ACC112 (cell line): ENCODE data around the gene DNAJC5.
"Not testable (repeated sequence)": the region's sequence is repeated elsewhere in the genome, so short reads cannot be mapped to it uniquely, and the experiment has no call there.

Experiments used
- H2AFZ ChIP-seq: fragments of 200-600 bp; sonication (generic); one replicate; pipeline ENCODE4 v1.6.0; 2017; ENCODE audit warnings: antibody characterized with exemption, low read length; ENCODE audit not compliant: unreplicated experiment
- H3K27ac ChIP-seq: fragments of 200-600 bp; sonication (generic); 2 replicates; pipeline ENCODE4 v1.5.1; 2014; ENCODE audit warnings: low read depth, mild to moderate bottlenecking, antibody characterized with exemption, low read length, moderate library complexity
- H3K27me3 ChIP-seq: fragments of 200-600 bp; sonication (generic); 2 replicates; pipeline ENCODE4 v1.6.1; 2014; ENCODE audit warnings: mild to moderate bottlenecking, antibody characterized with exemption, low read length, moderate library complexity, mixed read lengths; ENCODE audit not compliant: insufficient read depth
- H3K36me3 ChIP-seq: fragments of 200-600 bp; sonication (generic); 2 replicates; pipeline ENCODE4 v1.6.1; 2016; ENCODE audit warnings: mild to moderate bottlenecking, antibody characterized with exemption, low read length, moderate library complexity, mixed read lengths; ENCODE audit not compliant: insufficient read depth
- H3K4me1 ChIP-seq: fragments of 200-600 bp; sonication (generic); one replicate; pipeline ENCODE4 v1.6.1; 2016; ENCODE audit warnings: low read length, mixed read lengths; ENCODE audit not compliant: insufficient read depth, unreplicated experiment, control insufficient read depth
- H3K4me3 ChIP-seq: fragments of 200-600 bp; sonication (generic); 2 replicates; pipeline ENCODE4 v1.5.1; 2014; ENCODE audit warnings: mild to moderate bottlenecking, low read depth, low read length
- H3K79me2 ChIP-seq: fragments of 200-600 bp; sonication (generic); one replicate; pipeline ENCODE4 v1.6.0; 2016; ENCODE audit warnings: low read length; ENCODE audit not compliant: control insufficient read depth, unreplicated experiment, insufficient read depth

Gene DNAJC5

GRCh38 chr20:63916371-63916939 is 21.5 kb downstream of the DNAJC5 start:
- H3K27ac ChIP-seq, H3K27me3 ChIP-seq, H3K36me3 ChIP-seq, H3K4me1 ChIP-seq, H3K4me3 ChIP-seq, H2AFZ ChIP-seq: not testable (repeated sequence)
- peaks cover 73% of the 10 kb centered on the region for H3K79me2 ChIP-seq

- no peak overlapping the region for H3K4me3 ChIP-seq
- peaks cover 65% of the 10 kb centered on the region for H3K79me2 ChIP-seq
- no peaks in the 10 kb centered on the region for H3K27me3 ChIP-seq
- H3K4me1 ChIP-seq = no peaks in the 10 kb centered on the region
- H3K27ac ChIP-seq = no peak overlapping the region
- H2AFZ ChIP-seq = no peak overlapping the region
- peaks cover 5% of the 10 kb centered on the region; the same call in 1 of the 2 replicates for H3K36me3 ChIP-seq
Observed at GRCh38 chr20:63917811-63918210, 22.9 kb downstream of the DNAJC5 start.

GRCh38 chr20:63919130-63919529 is 24.2 kb downstream of the DNAJC5 start:
- Histone ChIP-seq H3K27me3 (no peaks in the 10 kb centered on the region), H3K4me1 (no peaks in the 10 kb centered on the region), H3K27ac (no peak overlapping the region), H3K79me2 (peaks cover 65% of the 10 kb centered on the region), H3K36me3 (peaks cover 5% of the 10 kb centered on the region; the same call in 1 of the 2 replicates), H3K4me3 (no peak overlapping the region), H2AFZ (no peak overlapping the region)

- Histone ChIP-seq H3K36me3 (peaks cover 5% of the 10 kb centered on the region; the same call in 1 of the 2 replicates), H3K4me1 (no peaks in the 10 kb centered on the region), H3K27ac (no peak overlapping the region), H2AFZ (no peak overlapping the region), H3K79me2 (peaks cover 65% of the 10 kb centered on the region), H3K27me3 (no peaks in the 10 kb centered on the region), H3K4me3 (no peak overlapping the region)
Observed at GRCh38 chr20:63920226-63920625, 25.3 kb downstream of the DNAJC5 start.

GRCh38 chr20:63923651-63924050 is 28.7 kb downstream of the DNAJC5 start:
- Histone ChIP-seq H3K36me3 (peaks cover 10% of the 10 kb centered on the region; the same call in 1 of the 2 replicates), H3K27me3 (no peaks in the 10 kb centered on the region), H2AFZ (no peak overlapping the region), H3K79me2 (peaks cover 45% of the 10 kb centered on the region), H3K4me1 (no peaks in the 10 kb centered on the region), H3K27ac (no peak overlapping the region), H3K4me3 (no peak overlapping the region)

GRCh38 chr20:63924241-63924640 is 29.3 kb downstream of the DNAJC5 start:
- Histone ChIP-seq H3K4me3 (no peak overlapping the region), H3K27me3 (no peaks in the 10 kb centered on the region), H3K27ac (no peak overlapping the region), H3K4me1 (no peaks in the 10 kb centered on the region), H3K36me3 (peaks cover 14% of the 10 kb centered on the region; the same call in 1 of the 2 replicates), H2AFZ (no peak overlapping the region), H3K79me2 (peaks cover 41% of the 10 kb centered on the region)

- no peak overlapping the region for H3K27ac ChIP-seq
- no peaks in the 10 kb centered on the region for H3K27me3 ChIP-seq
- H3K79me2 ChIP-seq = peaks cover 39% of the 10 kb centered on the region
- H3K4me1 ChIP-seq = no peaks in the 10 kb centered on the region
- H2AFZ ChIP-seq = no peak overlapping the region
- no peak overlapping the region for H3K4me3 ChIP-seq
- H3K36me3 ChIP-seq = peaks cover 15% of the 10 kb centered on the region; the same call in 1 of the 2 replicates
Observed at GRCh38 chr20:63926298-63926697, 31.4 kb downstream of the DNAJC5 start.

GRCh38 chr20:63929071-63929470 is 34.1 kb downstream of the DNAJC5 start:
- Histone ChIP-seq H3K36me3 (peaks cover 20% of the 10 kb centered on the region; the same call in 1 of the 2 replicates), H3K79me2 (peaks cover 22% of the 10 kb centered on the region), H2AFZ (no peak overlapping the region), H3K4me3 (no peak overlapping the region), H3K4me1 (no peaks in the 10 kb centered on the region), H3K27ac (no peak overlapping the region), H3K27me3 (no peaks in the 10 kb centered on the region)

GRCh38 chr20:63929473-63929883 is 34.6 kb downstream of the DNAJC5 start:
- not testable (repeated sequence) for H3K27me3 ChIP-seq, H3K4me3 ChIP-seq, H3K27ac ChIP-seq, H2AFZ ChIP-seq, H3K4me1 ChIP-seq
- H3K36me3 ChIP-seq = peaks cover 20% of the 10 kb centered on the region; the same call in 1 of the 2 replicates
- H3K79me2 ChIP-seq = peaks cover 19% of the 10 kb centered on the region

- no peak overlapping the region for H3K27ac ChIP-seq
- peaks cover 20% of the 10 kb centered on the region; the same call in 1 of the 2 replicates for H3K36me3 ChIP-seq
- no peak overlapping the region for H2AFZ ChIP-seq
- no peak overlapping the region for H3K4me3 ChIP-seq
- peaks cover 15% of the 10 kb centered on the region for H3K79me2 ChIP-seq
- H3K4me1 ChIP-seq = no peaks in the 10 kb centered on the region
- no peaks in the 10 kb centered on the region for H3K27me3 ChIP-seq
Observed at GRCh38 chr20:63930971-63931553, 36.1 kb downstream of the DNAJC5 start.

GRCh38 chr20:63931735-63932134 is 36.8 kb downstream of the DNAJC5 start:
- H2AFZ ChIP-seq = no peak overlapping the region
- peaks cover 8% of the 10 kb centered on the region for H3K79me2 ChIP-seq
- no peaks in the 10 kb centered on the region for H3K4me1 ChIP-seq
- H3K36me3 ChIP-seq = peaks cover 17% of the 10 kb centered on the region; the same call in 1 of the 2 replicates
- H3K27ac ChIP-seq = no peak overlapping the region
- no peak overlapping the region for H3K4me3 ChIP-seq
- H3K27me3 ChIP-seq = no peaks in the 10 kb centered on the region
